Activated T-helper 1 cell treated with Interleukin-2 at 50 U/mL for 16 hours (primary cell): ENCODE data around the gene PODXL.

Source experiments
- DNase-seq: peaks from one replicate; pipeline ENCODE4 v3.0.0-alpha.2; 2020; ENCODE audit warnings: low read depth

Gene PODXL

GRCh38 chr7:131556053-131556908, at the start of gene PODXL:
PODXL (minus strand) TSS chr7:131556628; CDS start chr7:131556359, 269 bp downstream.
- peak; percentile 38 for DNase-seq

- DNase-seq, result no peak
These were observed 49.0 kb upstream of the PODXL start for GRCh38 chr7:131605280-131605878.

GRCh38 chr7:131604841-131605279, 48.4 kb upstream of the PODXL start:
- no peak for DNase-seq

GRCh38 chr7:131603932-131604331, 47.5 kb upstream of the PODXL start:
- DNase-seq, result no peak

- no peak for DNase-seq
These were observed 46.6 kb upstream of the PODXL start for GRCh38 chr7:131602994-131603372.

- DNase-seq, result no peak
These were observed 46.0 kb upstream of the PODXL start for GRCh38 chr7:131602304-131602993.

- no peak for DNase-seq
These were observed 43.9 kb upstream of the PODXL start for GRCh38 chr7:131600085-131600881.

GRCh38 chr7:131596785-131597184, 40.4 kb upstream of the PODXL start:
- DNase-seq, result no peak

GRCh38 chr7:131595699-131596098, 39.3 kb upstream of the PODXL start:
- no peak for DNase-seq

- DNase-seq, result no peak
These were observed 35.4 kb upstream of the PODXL start for GRCh38 chr7:131591687-131592319.

GRCh38 chr7:131587315-131587923, 31.0 kb upstream of the PODXL start:
- DNase-seq, result no peak

GRCh38 chr7:131586759-131587158, 30.3 kb upstream of the PODXL start:
- DNase-seq, result no peak

GRCh38 chr7:131586259-131586658, 29.8 kb upstream of the PODXL start:
- no peak for DNase-seq

- DNase-seq, result no peak
These were observed 27.0 kb upstream of the PODXL start for GRCh38 chr7:131583430-131583829.

GRCh38 chr7:131581241-131582051, 25.0 kb upstream of the PODXL start:
- no peak for DNase-seq

GRCh38 chr7:131578602-131579001, 22.2 kb upstream of the PODXL start:
- DNase-seq, result no peak

GRCh38 chr7:131574741-131575140, 18.3 kb upstream of the PODXL start:
- DNase-seq, result no peak

GRCh38 chr7:131570401-131570800, 14.0 kb upstream of the PODXL start:
- no peak for DNase-seq

GRCh38 chr7:131568970-131569369, 12.5 kb upstream of the PODXL start:
- no peak for DNase-seq

- no peak for DNase-seq
These were observed 12.1 kb upstream of the PODXL start for GRCh38 chr7:131568510-131568909.
